ENCODE data around the gene WDHD1.
"Not testable (repeated sequence)": the region's sequence is repeated elsewhere in the genome, so short reads cannot be mapped to it uniquely, and the experiment has no call there.

The WDHD1 gene

DNA sequence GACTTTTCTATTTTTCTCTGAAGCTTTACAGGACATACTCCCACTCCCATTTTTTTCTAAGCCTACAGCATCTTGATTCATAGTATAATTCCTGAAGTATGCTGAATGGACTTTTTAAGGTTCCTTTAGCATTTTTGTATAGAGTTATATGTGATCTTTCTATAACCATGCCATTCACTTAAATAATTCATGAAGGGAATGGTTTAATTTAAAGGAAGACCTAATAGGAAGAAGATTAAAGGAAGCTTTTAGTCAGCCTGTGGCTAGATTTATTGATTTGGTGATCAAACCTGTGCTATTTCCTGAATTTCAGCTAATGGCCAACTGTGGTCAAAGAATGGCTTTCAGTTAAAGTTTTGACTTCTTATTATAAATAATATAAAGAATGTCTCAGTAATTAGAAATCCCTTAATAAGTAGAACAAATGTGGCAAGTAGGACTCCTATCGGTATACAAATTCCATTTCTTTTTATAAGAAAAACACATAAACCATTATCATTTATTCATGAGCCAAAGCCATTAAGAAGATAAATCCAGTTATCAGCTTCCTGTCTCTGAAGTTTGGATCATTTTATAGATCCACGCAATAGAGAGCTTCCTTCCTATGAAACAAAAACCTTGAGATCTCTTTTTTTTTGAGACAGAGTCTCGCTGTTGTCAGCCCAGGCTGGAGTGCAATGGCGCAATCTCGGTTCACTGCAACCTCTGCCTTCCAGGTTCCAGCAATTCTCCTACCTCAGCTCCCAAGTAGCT is 20.6 kb upstream of the WDHD1 start:
- no peak for DNase-seq (ENCODE audit: low read depth)

DNA sequence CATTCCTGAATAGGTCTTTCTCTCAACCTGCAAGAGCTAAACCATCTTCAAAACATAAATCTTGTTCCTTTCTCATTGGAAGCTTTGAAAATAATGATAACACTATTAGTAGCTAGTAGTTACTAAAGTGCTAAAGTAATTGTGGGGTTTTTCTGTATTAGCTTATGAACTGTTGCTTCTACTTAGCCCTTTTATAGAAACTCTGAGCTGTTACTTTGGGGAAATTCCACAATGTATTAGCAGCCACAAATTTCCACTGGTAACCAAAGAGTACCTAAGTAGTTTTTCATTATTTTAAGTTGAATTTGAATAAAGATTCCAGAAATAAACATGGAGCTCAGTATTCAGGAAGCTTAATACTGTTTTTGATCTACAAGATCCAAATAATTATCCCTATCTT is 18.2 kb upstream of the WDHD1 start:
- no peak for DNase-seq (ENCODE audit: low read depth)

DNA sequence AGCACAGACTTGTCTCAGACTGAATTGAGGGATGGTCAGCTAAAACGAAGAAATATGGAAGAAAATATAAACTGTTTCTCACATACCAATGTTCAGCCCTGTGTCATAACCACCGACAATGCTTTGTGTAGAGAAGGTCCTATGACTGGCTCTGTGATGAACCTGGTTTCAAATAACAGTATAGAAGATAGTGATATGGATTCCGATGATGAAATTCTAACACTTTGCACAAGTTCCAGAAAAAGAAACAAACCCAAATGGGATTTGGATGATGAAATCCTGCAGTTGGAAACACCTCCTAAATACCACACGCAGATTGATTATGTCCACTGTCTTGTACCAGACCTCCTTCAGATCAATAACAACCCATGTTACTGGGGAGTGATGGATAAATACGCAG is 16.6 kb upstream of the WDHD1 start:
- no peak for DNase-seq (ENCODE audit: low read depth)

DNA sequence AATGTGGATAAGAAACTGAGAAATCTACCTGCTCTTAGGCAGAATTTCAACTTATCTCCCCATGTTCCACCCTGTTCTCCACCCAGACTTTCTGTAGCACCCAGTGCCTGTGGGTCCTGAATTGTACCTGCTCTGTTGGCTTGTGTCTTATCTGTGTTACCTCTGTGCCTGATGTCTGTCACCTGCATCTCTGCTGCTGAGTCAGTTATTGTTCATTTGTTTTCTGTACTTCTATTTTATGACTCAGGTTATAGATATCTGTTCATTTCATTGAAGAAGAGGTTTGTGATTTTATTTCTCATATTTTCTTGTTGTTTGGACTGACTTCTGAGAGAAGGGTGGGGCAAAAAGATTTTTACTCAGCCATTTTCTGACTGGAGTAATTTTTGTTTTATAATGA is 11.8 kb upstream of the WDHD1 start:
- no peak for DNase-seq (ENCODE audit: low read depth)

- not testable (repeated sequence) for DNase-seq (ENCODE audit: low read depth)
Observed at GRCh38 chr14:55037995-55038394, 11.1 kb upstream of the WDHD1 start.

DNA sequence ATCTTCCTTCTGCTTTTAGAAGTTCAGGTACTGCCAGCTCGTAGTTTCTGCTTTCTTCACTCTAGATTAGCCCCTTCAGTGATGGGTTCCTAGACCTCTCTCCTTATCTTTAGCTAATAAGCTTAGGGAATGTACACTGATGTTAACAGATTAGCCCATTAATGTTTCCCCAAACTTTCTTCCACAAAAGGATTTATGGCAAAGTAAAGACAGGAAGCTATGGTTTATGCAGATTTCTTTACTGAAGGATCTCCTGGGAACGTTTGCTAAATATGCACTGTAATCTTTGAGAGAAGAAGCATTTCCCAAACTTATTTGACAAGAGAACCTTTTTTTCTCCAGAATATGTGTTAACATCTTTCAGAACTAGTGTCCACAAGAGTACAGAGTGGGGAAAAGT is 4.3 kb upstream of the WDHD1 start:
- no peak for DNase-seq (ENCODE audit: low read depth)

- no peak for DNase-seq (ENCODE audit: low read depth)
Observed at GRCh38 chr14:55028476-55028875, 1.6 kb upstream of the WDHD1 start.

- no peak for DNase-seq (ENCODE audit: low read depth)
Observed at GRCh38 chr14:55028066-55028465, 1.2 kb upstream of the WDHD1 start.

GRCh38 chr14:55026441-55026792 is 482 bp downstream of the WDHD1 start:
- DNase-seq (ENCODE audit: low read depth), result no peak

DNA sequence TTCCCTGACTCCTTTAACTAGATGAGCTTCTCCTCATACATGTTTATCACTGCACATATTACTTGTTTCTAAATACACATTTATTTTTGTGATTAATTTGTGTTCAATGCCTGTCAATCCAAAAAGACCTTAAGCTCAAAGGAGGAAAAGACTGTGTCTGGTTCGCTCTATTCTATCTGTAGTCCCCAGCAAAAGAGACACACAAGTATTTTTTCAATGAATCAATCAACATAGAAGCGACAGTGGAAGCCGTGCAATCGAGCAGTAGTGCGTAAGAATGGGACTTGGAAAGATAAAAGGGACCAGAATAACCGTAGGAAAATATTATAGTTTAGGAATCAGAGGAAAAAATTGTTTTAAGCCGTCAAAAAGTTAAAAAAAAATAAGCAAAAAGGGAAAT is 951 bp downstream of the WDHD1 start:
- no peak for DNase-seq (ENCODE audit: low read depth)

DNA sequence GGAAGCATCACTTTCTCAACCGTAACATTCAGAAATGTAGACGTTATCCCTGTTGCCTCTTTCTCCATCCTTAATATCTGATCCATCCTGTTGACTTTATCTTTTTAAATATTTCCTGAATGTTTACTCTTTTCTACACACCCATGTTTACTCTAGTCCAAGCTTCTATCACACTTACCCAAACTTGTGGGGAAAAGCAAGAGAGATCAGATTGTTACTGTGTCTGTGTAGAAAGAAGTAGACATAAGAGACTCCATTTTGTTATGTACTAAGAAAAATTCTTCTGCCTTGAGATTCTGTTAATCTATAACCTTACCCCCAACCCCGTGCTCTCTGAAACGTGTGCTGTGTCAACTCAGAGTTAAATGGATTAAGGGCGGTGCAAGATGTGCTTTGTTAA is 2.5 kb downstream of the WDHD1 start:
- DNase-seq (ENCODE audit: low read depth), result not testable (repeated sequence)

GRCh38 chr14:55019968-55020554 is 6.8 kb downstream of the WDHD1 start:
- DNase-seq (ENCODE audit: low read depth), result no peak

- no peak for DNase-seq (ENCODE audit: low read depth)
Observed at GRCh38 chr14:55015006-55015405, 11.9 kb downstream of the WDHD1 start.

DNA sequence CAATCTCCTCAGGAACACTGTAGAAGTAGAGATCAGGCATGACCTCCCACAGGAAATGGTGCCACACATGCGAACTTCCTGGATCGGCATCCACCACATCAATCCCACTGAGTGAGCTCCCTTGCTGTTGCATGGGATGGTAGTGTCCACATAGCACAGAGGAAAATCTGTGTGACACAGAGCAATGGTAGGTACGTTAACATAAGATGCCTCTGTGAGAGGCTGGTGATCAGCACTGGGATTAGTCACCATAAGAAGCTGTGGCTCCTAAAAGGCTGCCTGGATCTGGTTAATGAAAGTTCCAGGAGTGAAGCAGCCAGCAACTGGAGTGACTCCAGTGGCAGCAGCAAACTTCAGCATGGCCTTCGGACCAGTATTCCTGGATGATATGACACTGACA is 21.8 kb downstream of the WDHD1 start:
- DNase-seq (ENCODE audit: low read depth), result no peak

DNA sequence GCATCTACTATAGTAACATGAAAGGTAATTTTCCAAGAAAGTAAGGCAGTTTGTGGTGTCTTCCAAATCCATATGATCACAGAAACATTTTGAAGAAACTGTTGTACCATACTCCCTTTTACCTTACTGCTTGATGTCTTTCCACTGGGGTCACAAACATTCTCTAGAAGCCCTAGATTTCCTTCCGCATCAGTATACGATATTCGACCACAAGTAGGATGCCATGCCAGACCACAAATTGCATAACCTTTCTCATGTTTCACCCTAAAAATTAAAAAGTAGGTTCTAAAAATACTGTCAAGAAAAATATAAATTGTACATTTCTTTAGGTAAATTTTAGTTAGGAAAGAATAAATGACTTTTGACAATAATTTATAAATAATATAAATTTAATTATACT is 26.5 kb downstream of the WDHD1 start:
- no peak for DNase-seq (ENCODE audit: low read depth)

DNA sequence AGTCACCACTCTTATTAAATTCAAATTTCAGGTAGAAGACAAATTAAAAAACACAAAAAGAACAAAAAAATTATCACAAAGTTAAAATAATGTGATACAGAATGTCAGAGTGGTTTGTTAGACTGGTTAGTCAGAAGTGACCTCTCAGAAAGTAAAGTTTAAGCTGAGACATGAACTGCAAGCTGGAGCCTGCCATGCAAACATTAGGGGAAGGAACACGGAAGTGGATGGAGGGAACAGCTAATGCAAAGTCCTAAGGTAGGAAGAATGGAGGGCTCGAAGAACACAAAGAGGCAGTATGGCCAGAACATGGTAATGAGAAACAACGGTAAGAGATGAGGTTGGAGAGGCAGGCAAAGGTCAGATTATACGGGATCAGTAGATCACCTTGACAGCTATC is 41.7 kb downstream of the WDHD1 start:
- DNase-seq (ENCODE audit: low read depth), result no peak

DNA sequence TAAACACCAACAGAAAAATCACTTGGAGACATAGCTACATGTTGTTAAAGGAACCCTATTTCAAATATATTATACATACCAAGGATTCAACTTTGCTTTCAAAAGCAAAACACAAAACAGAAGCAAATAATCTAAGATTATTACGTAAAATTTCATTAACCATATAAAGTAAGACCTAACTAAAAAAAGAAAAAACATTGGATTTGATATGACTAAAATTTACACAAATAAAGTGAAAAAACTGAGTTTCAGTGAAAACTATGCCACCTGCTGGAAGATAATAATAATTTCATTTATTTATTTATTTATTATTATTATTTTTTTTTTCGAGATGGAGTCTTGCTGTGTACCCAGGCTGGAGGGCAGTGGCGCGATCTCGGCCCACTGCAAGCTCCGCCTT is 45.2 kb downstream of the WDHD1 start:
- no peak for DNase-seq (ENCODE audit: low read depth)

DNA sequence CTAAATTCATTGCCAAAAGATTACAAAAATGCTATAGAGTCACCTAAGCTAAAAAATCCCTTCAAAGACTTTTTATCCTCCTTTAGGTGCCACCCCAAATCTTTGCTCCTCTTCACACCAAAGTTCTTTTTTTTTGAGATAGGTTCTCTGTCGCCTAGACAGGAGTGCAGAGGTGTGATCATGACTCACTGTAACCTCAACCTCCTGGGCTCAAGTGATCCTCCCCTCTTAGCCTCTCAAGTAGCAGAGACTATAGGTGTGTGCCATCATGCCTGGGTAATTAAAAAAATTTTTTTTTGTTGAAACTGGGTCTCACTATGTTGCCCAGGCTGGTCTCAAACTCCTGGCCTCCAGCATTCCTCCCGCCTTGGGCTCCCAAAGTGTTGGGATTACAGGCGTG is 47.9 kb downstream of the WDHD1 start:
- DNase-seq (ENCODE audit: low read depth), result no peak

GRCh38 chr14:54976316-54976715 is 50.6 kb downstream of the WDHD1 start:
- peak; percentile 68 for DNase-seq (ENCODE audit: low read depth)

DNA sequence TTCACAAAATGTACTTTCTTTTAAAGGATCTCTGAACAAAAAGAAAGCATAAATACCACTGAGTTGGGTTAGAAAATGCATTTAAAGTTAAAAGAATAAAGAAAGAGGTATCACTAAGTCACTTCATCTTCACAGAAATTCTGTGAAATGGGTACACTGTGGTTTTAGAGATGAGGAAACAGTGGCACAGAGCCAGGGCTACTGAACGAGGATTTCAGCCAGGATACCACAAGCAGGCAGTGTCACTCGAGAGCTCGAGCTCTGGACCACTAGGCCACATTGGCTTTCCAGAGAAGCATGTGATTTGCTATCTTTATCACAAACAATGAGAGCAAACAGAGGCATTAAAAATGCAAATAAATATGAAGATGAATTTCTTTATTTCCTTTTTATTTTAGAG is 51.0 kb downstream of the WDHD1 start:
- DNase-seq (ENCODE audit: low read depth), result no peak

DNA sequence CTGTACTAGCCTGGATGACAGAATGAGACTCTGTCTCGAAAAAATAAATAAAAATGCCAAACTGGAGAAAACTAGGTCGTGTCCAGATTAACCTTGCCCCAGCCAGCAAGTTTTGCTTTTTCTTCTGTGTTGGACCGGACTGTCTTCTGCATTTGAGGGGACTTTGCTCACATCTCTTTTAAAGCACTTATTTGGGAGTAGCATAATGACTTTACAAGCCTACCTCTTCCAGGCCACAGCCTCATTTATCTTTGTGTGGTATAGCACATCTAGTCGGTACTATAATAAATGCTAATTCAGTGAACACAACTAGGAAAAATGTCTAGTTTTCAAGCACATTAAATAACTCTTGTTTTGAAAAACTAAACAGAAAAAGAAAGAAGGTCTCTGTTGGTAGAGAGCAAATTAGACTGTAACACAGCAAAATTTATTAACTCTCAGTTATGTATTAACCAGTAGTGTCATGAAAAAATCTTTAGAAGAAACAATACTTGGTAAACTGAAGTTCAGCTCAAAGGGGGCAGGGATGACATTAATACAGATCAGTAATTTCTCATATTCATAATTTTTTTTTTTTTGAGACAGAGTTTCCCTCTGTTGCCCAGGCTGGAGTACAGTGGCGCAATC is 52.0 kb downstream of the WDHD1 start:
- DNase-seq (ENCODE audit: low read depth), result no peak

GRCh38 chr14:54967496-54967895 is 59.4 kb downstream of the WDHD1 start:
- no peak for DNase-seq (ENCODE audit: low read depth)

GRCh38 chr14:54955143-54955542 is 71.8 kb downstream of the WDHD1 start:
- no peak for DNase-seq (ENCODE audit: low read depth)

DNA sequence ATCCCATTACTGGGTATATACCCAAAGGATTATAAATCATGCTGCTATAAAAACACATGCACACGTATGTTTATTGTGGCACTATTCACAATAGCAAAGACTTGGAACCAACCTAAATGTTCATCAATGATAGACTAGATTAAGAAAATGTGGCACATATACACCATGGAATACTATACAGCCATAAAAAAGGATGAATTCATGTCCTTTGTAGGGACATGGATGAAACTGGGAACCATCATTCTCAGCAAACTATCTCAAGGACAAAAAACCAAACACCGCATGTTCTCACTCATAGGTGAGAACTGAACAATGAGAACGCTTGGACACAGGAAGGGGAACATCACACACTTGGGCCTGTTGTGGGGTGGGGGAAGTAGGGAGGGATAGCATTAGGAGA is 73.3 kb downstream of the WDHD1 start:
- not testable (repeated sequence) for DNase-seq (ENCODE audit: low read depth)
